ENCODE measurements around the gene NEURL4. TPM values are rescaled to one million over a fixed set of nuclear protein-coding genes. Genes with fewer than 3 reads are reported as not detected.

The NEURL4 gene
- total and polyA plus RNA-seq, 4 donors = 0.76 to 14.2 (median 7.3) TPM

DNA sequence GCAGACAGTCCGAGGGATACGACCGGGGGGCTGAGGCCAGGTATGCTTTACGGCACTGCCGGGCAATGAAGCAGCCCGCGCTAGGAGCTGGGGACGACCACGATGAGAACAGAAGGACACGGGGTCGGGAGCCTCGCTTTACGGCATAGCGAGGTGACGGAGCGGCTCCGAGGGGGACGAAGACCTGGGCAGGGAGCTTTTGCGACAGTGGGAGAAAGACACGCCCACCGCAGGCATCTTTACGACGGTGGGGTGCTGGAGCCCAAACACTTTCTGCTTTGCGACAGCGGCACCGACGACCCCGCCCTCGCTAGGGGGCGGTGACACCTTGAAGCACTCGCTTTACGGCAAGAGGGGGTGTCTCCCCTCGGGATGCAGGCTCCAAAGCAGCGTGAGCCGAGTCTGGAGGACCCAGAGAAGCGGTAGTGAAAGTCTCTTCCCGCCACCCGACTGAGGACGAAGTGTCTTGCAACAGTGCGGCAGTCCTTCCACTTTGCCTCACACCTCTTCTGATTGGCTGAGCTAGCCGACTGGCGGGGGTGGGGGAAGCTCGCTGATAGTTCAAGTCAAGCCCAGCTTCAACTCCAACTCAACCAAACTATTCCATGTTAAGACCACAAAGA is 350 bp upstream of the NEURL4 start (continued):
- TF ChIP-seq, protein P1, sequence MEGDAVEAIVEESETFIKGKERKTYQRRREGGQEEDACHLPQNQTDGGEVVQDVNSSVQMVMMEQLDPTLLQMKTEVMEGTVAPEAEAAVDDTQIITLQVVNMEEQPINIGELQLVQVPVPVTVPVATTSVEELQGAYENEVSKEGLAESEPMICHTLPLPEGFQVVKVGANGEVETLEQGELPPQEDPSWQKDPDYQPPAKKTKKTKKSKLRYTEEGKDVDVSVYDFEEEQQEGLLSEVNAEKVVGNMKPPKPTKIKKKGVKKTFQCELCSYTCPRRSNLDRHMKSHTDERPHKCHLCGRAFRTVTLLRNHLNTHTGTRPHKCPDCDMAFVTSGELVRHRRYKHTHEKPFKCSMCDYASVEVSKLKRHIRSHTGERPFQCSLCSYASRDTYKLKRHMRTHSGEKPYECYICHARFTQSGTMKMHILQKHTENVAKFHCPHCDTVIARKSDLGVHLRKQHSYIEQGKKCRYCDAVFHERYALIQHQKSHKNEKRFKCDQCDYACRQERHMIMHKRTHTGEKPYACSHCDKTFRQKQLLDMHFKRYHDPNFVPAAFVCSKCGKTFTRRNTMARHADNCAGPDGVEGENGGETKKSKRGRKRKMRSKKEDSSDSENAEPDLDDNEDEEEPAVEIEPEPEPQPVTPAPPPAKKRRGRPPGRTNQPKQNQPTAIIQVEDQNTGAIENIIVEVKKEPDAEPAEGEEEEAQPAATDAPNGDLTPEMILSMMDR (IDR thresholded peaks at IDR 0.05; ENCODE audit: low read depth, low read length, missing input control) = no peak
- TF ChIP-seq JUND (IDR thresholded peaks at IDR 0.05) = no peak

DNA sequence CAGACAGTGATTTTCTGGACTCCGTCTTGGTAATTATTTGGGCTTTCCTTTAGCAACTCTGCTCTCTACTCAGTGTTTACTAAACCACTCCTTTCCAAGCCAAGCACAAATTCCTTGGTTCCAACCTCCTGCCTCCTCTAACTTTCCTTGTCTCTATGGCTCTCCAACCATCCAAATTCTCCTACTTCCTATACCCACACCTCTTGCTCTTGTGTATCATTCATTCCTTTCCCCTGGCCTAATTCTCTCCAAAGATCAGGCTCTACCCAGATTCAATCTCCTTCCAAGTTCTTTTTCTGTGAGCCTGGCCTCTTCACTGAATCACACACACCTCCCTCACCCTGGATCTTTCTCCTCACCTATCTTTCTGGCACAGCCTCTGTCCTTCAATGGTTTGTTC is 1.1 kb downstream of the NEURL4 start:
- Histone ChIP-seq H3K4me1 (ENCODE audit: control insufficient read depth in 4 of 4, insufficient read depth in 4 of 4, low read length in 3 of 4) (peaks cover 8 to 22% (median 15%) of the 10 kb centered on the region in 4 donors), H3K9me3 (ENCODE audit: control insufficient read depth in 4 of 4, low read length in 3 of 4) (no peaks in the 10 kb centered on the region), H3K36me3 (ENCODE audit: control insufficient read depth in 4 of 4, insufficient read depth in 3 of 4, low read depth in 1 of 4, low read length in 3 of 4) (peaks cover 4 to 32% (median 13%) of the 10 kb centered on the region in 4 donors), H3K9ac (ENCODE audit: low read depth in 1 of 2, low read length in 2 of 2) (no peak overlapping the region), H3K27me3 (ENCODE audit: control insufficient read depth in 4 of 4, insufficient read depth in 4 of 4, low read length in 3 of 4) (no peaks in the 10 kb centered on the region), H3K4me3 (ENCODE audit: low read depth in 1 of 3, low read length in 3 of 3) (no peak overlapping the region), H3K27ac (ENCODE audit: low read depth in 1 of 2, low read length in 2 of 2) (no peak overlapping the region)
- WGBS = 88% methylated on average over 1 of the region's 1 CpG
- TF ChIP-seq NR2F2 (IDR thresholded peaks at IDR 0.05) = no peak
- TF ChIP-seq JUND (IDR thresholded peaks at IDR 0.05) = no peak
- TF ChIP-seq, protein P2, sequence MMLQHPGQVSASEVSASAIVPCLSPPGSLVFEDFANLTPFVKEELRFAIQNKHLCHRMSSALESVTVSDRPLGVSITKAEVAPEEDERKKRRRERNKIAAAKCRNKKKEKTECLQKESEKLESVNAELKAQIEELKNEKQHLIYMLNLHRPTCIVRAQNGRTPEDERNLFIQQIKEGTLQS (IDR thresholded peaks at IDR 0.05) = no peak
- TF ChIP-seq GABPA (IDR thresholded peaks at IDR 0.05 in 1 of 2, conservative IDR thresholded peaks at IDR 0.05 in 1 of 2) = no peak
- no peak for TF ChIP-seq RAD21 (IDR thresholded peaks at IDR 0.05)
- TF ChIP-seq, protein P1 (IDR thresholded peaks at IDR 0.05; ENCODE audit: low read depth, low read length, missing input control) = no peak
- TF ChIP-seq YY1 (IDR thresholded peaks at IDR 0.05) = no peak
- TF ChIP-seq, protein P3, sequence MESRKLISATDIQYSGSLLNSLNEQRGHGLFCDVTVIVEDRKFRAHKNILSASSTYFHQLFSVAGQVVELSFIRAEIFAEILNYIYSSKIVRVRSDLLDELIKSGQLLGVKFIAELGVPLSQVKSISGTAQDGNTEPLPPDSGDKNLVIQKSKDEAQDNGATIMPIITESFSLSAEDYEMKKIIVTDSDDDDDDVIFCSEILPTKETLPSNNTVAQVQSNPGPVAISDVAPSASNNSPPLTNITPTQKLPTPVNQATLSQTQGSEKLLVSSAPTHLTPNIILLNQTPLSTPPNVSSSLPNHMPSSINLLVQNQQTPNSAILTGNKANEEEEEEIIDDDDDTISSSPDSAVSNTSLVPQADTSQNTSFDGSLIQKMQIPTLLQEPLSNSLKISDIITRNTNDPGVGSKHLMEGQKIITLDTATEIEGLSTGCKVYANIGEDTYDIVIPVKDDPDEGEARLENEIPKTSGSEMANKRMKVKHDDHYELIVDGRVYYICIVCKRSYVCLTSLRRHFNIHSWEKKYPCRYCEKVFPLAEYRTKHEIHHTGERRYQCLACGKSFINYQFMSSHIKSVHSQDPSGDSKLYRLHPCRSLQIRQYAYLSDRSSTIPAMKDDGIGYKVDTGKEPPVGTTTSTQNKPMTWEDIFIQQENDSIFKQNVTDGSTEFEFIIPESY (IDR thresholded peaks at IDR 0.05) = no peak
- TF ChIP-seq, protein P4, sequence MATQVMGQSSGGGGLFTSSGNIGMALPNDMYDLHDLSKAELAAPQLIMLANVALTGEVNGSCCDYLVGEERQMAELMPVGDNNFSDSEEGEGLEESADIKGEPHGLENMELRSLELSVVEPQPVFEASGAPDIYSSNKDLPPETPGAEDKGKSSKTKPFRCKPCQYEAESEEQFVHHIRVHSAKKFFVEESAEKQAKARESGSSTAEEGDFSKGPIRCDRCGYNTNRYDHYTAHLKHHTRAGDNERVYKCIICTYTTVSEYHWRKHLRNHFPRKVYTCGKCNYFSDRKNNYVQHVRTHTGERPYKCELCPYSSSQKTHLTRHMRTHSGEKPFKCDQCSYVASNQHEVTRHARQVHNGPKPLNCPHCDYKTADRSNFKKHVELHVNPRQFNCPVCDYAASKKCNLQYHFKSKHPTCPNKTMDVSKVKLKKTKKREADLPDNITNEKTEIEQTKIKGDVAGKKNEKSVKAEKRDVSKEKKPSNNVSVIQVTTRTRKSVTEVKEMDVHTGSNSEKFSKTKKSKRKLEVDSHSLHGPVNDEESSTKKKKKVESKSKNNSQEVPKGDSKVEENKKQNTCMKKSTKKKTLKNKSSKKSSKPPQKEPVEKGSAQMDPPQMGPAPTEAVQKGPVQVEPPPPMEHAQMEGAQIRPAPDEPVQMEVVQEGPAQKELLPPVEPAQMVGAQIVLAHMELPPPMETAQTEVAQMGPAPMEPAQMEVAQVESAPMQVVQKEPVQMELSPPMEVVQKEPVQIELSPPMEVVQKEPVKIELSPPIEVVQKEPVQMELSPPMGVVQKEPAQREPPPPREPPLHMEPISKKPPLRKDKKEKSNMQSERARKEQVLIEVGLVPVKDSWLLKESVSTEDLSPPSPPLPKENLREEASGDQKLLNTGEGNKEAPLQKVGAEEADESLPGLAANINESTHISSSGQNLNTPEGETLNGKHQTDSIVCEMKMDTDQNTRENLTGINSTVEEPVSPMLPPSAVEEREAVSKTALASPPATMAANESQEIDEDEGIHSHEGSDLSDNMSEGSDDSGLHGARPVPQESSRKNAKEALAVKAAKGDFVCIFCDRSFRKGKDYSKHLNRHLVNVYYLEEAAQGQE (IDR thresholded peaks at IDR 0.05) = no peak
- TF ChIP-seq FOXA1 (IDR thresholded peaks at IDR 0.05) = no peak
- TF ChIP-seq, protein P5, sequence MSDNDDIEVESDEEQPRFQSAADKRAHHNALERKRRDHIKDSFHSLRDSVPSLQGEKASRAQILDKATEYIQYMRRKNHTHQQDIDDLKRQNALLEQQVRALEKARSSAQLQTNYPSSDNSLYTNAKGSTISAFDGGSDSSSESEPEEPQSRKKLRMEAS (IDR thresholded peaks at IDR 0.05) = no peak
- no peak for TF ChIP-seq FOXA2 (IDR thresholded peaks at IDR 0.05)
- TF ChIP-seq EGR1 (IDR thresholded peaks at IDR 0.05; ENCODE audit: low read depth in 2 of 2) = no peak
- DNase-seq (ENCODE audit: low spot score) = no peak

Data from liver (tissue), 9 donors.